ENCODE results near the gene MCF2L. TPM values are rescaled to one million over a fixed set of nuclear protein-coding genes. Genes with fewer than 3 reads are reported as not detected.

Gene MCF2L
- total and polyA plus RNA-seq, 2 experiments from 2014 or later: 4.8 to 25.6 TPM

GRCh38 chr13:112926003-112926402 is 43.0 kb upstream of the MCF2L start (continued):
- TF ChIP-seq POLR2AphosphoS5 (IDR thresholded peaks at IDR 0.05; ENCODE audit: low read depth) (no peak), EZH2 (IDR thresholded peaks at IDR 0.05; ENCODE audit: low read depth, unreplicated experiment) (no peak)

GRCh38 chr13:112926993-112927392 is 42.0 kb upstream of the MCF2L start:
- Histone ChIP-seq H3K4me1 (ENCODE audit: insufficient read depth) (no peaks in the 10 kb centered on the region), H2AFZ (no peak overlapping the region), H4K20me1 (replicated peaks; ENCODE audit: insufficient read depth) (peaks cover 8% of the 10 kb centered on the region; the same call in 1 of the 2 replicates), H3K9me2 (ENCODE audit: insufficient read depth) (no peaks in the 10 kb centered on the region), H3K4me2 (no peak overlapping the region), H3K27me3 (ENCODE audit: insufficient read depth) (no peaks in the 10 kb centered on the region), H3K4me3 (no peak overlapping the region), H3K79me2 (replicated peaks; ENCODE audit: insufficient read depth) (no peaks in the 10 kb centered on the region), H3K36me3 (ENCODE audit: insufficient read depth) (no peaks in the 10 kb centered on the region; the same call in 1 of the 2 replicates), H3F3A (replicated peaks; ENCODE audit: low read depth) (no peaks in the 10 kb centered on the region), H3K27ac (ENCODE audit: low read depth) (no peak overlapping the region)
- no peak for TF ChIP-seq EZH2phosphoT487 (IDR thresholded peaks at IDR 0.05; ENCODE audit: unreplicated experiment)
- TF ChIP-seq ZNF114 (CRISPR knock-in tag; IDR thresholded peaks at IDR 0.05): no peak
- no peak for TF ChIP-seq STAT1 (IDR thresholded peaks at IDR 0.05; ENCODE audit: unreplicated experiment)
- no peak for TF ChIP-seq CREB1 (CRISPR knock-in tag; IDR thresholded peaks at IDR 0.05; ENCODE audit: low read depth)
- no peak overlapping the region for H3K4me3 Mint-ChIP-seq
- no peak overlapping the region for H3K27ac Mint-ChIP-seq
- no peak for ATAC-seq
- H3K27me3 Mint-ChIP-seq (ENCODE audit: insufficient read depth, low read depth, poor library complexity): peaks cover 12% of the 10 kb centered on the region
- peaks cover 7% of the 10 kb centered on the region; the same call in 2 of the 3 replicates for H3K9me3 Mint-ChIP-seq
- peaks cover 14% of the 10 kb centered on the region for H3K4me1 Mint-ChIP-seq
- DNase-seq (ENCODE audit: low spot score): no peak
- peaks cover 12% of the 10 kb centered on the region for H3K36me3 Mint-ChIP-seq (ENCODE audit: low read depth)

GRCh38 chr13:112928020-112928971 is 40.7 kb upstream of the MCF2L start:
- peaks cover 12% of the 10 kb centered on the region for H3K36me3 Mint-ChIP-seq (ENCODE audit: low read depth)
- H3K9me3 Mint-ChIP-seq: peaks cover 7% of the 10 kb centered on the region; the same call in 2 of the 3 replicates
- no peak overlapping the region for H3K27ac Mint-ChIP-seq
- DNase-seq (ENCODE audit: low spot score) (no peak), ATAC-seq (no peak)
- Histone ChIP-seq H3K4me3 (no peak overlapping the region), H3K4me1 (ENCODE audit: insufficient read depth) (no peaks in the 10 kb centered on the region), H3F3A (replicated peaks; ENCODE audit: low read depth) (no peaks in the 10 kb centered on the region), H2AFZ (no peak overlapping the region), H3K27me3 (ENCODE audit: insufficient read depth) (no peaks in the 10 kb centered on the region), H3K9me2 (ENCODE audit: insufficient read depth) (no peaks in the 10 kb centered on the region), H3K4me2 (no peak overlapping the region), H3K27ac (ENCODE audit: low read depth) (no peak overlapping the region), H4K20me1 (replicated peaks; ENCODE audit: insufficient read depth) (peaks cover 8% of the 10 kb centered on the region; the same call in 1 of the 2 replicates), H3K36me3 (ENCODE audit: insufficient read depth) (no peaks in the 10 kb centered on the region; the same call in 1 of the 2 replicates), H3K79me2 (replicated peaks; ENCODE audit: insufficient read depth) (no peaks in the 10 kb centered on the region)
- peaks cover 15% of the 10 kb centered on the region for H3K4me1 Mint-ChIP-seq
- H3K27me3 Mint-ChIP-seq (ENCODE audit: insufficient read depth, low read depth, poor library complexity): peaks cover 14% of the 10 kb centered on the region
- no peak overlapping the region for H3K4me3 Mint-ChIP-seq
- no peak for TF ChIP-seq STAT1 (IDR thresholded peaks at IDR 0.05; ENCODE audit: unreplicated experiment)
- no peak for TF ChIP-seq ZNF462 (CRISPR knock-in tag; IDR thresholded peaks at IDR 0.05)
- TF ChIP-seq EZH2 (IDR thresholded peaks at IDR 0.05; ENCODE audit: low read depth, unreplicated experiment): no peak
- no peak for TF ChIP-seq ZNF114 (CRISPR knock-in tag; IDR thresholded peaks at IDR 0.05)
- TF ChIP-seq NANOG (IDR thresholded peaks at IDR 0.05; ENCODE audit: borderline replicate concordance): no peak
- TF ChIP-seq ETS1 (IDR thresholded peaks at IDR 0.05): no peak
- no peak for TF ChIP-seq ZNF331 (CRISPR knock-in tag; IDR thresholded peaks at IDR 0.05; ENCODE audit: low read depth)
